ENCODE data around the gene MKI67.

The MKI67 gene

DNA sequence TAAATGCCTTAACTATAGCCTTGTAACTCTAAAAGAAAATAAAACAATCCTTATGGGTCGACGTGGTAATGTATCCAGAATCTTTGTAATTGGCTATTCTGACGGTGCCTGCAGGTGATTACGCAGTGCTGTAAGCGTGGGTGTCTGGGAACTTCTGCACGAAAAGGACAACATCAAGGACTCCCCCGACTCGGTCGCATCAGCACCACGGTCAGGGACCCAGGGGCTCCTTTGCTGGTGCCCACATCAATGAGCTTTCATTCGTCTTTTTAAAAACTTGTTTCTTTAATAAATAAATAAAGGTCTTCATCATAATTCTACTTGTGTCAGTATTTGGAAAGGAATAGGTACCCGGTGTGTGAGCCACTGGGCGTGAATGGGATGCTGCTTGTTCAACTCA lies 13.2 kb downstream of the MKI67 start:
- no peak for DNase-seq (ENCODE audit: low read depth)
- TF ChIP-seq, protein P1, sequence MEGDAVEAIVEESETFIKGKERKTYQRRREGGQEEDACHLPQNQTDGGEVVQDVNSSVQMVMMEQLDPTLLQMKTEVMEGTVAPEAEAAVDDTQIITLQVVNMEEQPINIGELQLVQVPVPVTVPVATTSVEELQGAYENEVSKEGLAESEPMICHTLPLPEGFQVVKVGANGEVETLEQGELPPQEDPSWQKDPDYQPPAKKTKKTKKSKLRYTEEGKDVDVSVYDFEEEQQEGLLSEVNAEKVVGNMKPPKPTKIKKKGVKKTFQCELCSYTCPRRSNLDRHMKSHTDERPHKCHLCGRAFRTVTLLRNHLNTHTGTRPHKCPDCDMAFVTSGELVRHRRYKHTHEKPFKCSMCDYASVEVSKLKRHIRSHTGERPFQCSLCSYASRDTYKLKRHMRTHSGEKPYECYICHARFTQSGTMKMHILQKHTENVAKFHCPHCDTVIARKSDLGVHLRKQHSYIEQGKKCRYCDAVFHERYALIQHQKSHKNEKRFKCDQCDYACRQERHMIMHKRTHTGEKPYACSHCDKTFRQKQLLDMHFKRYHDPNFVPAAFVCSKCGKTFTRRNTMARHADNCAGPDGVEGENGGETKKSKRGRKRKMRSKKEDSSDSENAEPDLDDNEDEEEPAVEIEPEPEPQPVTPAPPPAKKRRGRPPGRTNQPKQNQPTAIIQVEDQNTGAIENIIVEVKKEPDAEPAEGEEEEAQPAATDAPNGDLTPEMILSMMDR (conservative IDR thresholded peaks at IDR 0.05; ENCODE audit: control insufficient read depth, insufficient read depth, low read depth, low read length), result no peak

DNA sequence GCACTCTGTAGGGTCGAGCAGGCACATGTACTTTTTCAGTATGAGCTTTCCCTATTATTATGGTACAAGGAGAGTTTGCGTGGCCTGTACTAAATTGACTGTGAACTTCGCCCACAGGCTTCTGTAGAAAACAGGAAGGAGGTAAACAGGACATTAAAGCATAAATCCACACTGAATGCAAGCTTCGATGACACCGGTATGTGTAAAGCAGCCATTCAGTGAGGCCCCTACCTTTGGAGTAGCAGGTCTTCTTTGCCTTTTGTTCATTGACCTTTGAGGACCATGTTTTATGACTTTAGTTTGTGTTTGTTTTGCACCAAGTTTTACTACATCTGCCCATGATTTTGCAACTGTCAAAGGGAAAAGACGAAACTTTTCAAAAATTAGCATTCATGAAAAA lies 14.5 kb downstream of the MKI67 start:
- H3K4me3 ChIP-seq (ENCODE audit: control insufficient read depth, low read depth, low read length), result no peak overlapping the region
- TF ChIP-seq, protein P1 (conservative IDR thresholded peaks at IDR 0.05; ENCODE audit: control insufficient read depth, insufficient read depth, low read depth, low read length), result no peak
- no peak for DNase-seq (ENCODE audit: low read depth)

More for the DNA sequence above, 13.2 kb downstream of the MKI67 start:
- no peak overlapping the region for H3K4me3 ChIP-seq (ENCODE audit: control insufficient read depth, low read depth, low read length)

DNA sequence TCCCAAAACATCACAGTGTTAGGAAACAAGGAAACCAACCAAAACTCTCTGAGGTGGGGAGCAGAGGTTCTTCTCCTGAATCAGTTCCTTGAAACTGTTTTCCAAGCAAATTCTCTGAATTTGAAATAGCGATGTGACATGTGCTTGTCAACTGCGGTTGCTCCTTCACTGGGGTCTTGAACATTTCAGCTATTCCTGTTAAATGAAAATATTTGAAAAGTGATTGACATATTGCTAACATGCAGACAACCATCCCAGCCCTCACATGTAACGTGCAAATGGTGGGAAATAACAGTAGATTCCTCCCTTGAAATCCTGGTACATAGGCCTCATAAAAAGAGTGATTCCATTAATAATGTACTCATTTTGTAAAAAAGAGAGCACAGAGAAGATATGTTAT lies 15.9 kb downstream of the MKI67 start:
- TF ChIP-seq, protein P1 (conservative IDR thresholded peaks at IDR 0.05; ENCODE audit: control insufficient read depth, insufficient read depth, low read depth, low read length), result no peak
- H3K4me3 ChIP-seq (ENCODE audit: control insufficient read depth, low read depth, low read length), result no peak overlapping the region
- DNase-seq (ENCODE audit: low read depth), result no peak

DNA sequence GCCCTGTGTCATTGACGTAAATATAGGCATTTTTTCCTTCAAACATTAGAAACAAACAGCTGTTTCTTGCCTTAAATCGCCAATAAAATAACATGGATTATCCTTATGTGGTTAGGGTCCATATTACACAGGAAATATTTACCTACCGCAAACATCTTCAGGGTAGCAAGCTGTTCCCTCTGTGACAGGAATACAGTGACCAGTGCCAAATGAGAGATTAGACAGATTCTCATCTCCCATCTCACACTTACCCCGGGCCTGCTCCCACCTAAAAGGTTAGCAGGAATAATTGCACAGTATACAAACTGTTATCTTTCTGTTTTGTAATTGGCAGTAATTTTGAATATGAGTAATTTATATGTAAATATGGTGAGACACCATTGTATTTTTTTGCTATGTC lies 16.5 kb downstream of the MKI67 start:
- TF ChIP-seq, protein P1 (conservative IDR thresholded peaks at IDR 0.05; ENCODE audit: control insufficient read depth, insufficient read depth, low read depth, low read length), result no peak
- DNase-seq (ENCODE audit: low read depth), result no peak
- H3K4me3 ChIP-seq (ENCODE audit: control insufficient read depth, low read depth, low read length), result no peak overlapping the region

DNA sequence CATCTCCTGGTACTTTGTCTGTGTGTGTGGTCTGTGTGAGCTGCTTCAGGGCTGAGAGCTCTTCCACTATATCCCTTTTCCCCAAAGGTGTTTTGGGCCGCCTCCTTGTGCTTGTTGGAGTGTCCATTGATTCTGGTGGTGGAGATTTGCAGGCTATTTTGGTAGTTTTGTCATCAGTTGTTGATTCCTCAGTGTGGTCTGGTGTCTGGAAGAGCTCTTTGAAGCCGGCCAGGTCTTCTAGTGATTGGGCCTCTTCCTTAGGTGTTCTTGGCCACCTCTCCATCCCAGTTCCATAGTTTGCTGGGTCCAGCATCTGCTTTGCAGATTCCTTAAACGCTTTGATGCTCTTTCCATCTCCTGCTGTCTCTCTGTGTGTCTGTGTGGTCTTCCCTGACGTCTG lies 20.8 kb downstream of the MKI67 start:
- no peak overlapping the region for H3K4me3 ChIP-seq (ENCODE audit: control insufficient read depth, low read depth, low read length)
- no peak for DNase-seq (ENCODE audit: low read depth)
- TF ChIP-seq, protein P1 (conservative IDR thresholded peaks at IDR 0.05; ENCODE audit: control insufficient read depth, insufficient read depth, low read depth, low read length), result no peak

GRCh38 chr10:128103229-128103714 lies 23.0 kb downstream of the MKI67 start:
- DNase-seq (ENCODE audit: low read depth), result no peak
- TF ChIP-seq, protein P1 (conservative IDR thresholded peaks at IDR 0.05; ENCODE audit: control insufficient read depth, insufficient read depth, low read depth, low read length), result no peak
- H3K4me3 ChIP-seq (ENCODE audit: control insufficient read depth, low read depth, low read length), result no peak overlapping the region

Measured in fibroblast of mammary gland (primary cell).